Activated CD8-positive, alpha-beta T cell treated with anti-CD3 and anti-CD28 coated beads, Interleukin-2, amount 10 ng/mL, durations not matched to agents 7 days and 5 days (primary cell): Measurements from ENCODE around the gene CCDC175. TPM values are rescaled to one million over a fixed set of nuclear protein-coding genes. Genes with fewer than 3 reads are reported as not detected.

Experiments used
- ATAC-seq: fragments of 150-1000 bp; cut with Tn5 transposase; one replicate; pipeline ENCODE4 v1.10.0; 2021; ENCODE audit warnings: moderate library complexity
- CTCF ChIA-PET: fragments of 350-600 bp; sonication (Branson Sonifier 250); formaldehyde crosslinking; loops from one replicate; lab custom pipeline; 2021; ENCODE audit warnings: antibody characterized with exemption; lab: Charles Lee
- POLR2A ChIA-PET: fragments of 350-600 bp; sonication (Branson Sonifier 250); formaldehyde crosslinking; loops from one replicate; lab custom pipeline; 2021; ENCODE audit warnings: antibody characterized with exemption; lab: Charles Lee
- DNase-seq: peaks from one replicate; pipeline ENCODE4 v3.0.0-alpha.2; 2020
- H3K27ac Mint-ChIP-seq: one replicate; pipeline ENCODE4 v1.8.0; 2021; ENCODE audit warnings: mild to moderate bottlenecking, mixed read lengths
- H3K27me3 Mint-ChIP-seq: one replicate; pipeline ENCODE4 v1.8.0; 2021; ENCODE audit warnings: low read depth, mixed read lengths
- H3K36me3 Mint-ChIP-seq: one replicate; pipeline ENCODE4 v1.8.0; 2021; ENCODE audit warnings: low read depth, mixed read lengths
- H3K4me1 Mint-ChIP-seq: one replicate; pipeline ENCODE4 v1.8.0; 2021; ENCODE audit warnings: low read depth, mixed read lengths
- H3K4me3 Mint-ChIP-seq: one replicate; pipeline ENCODE4 v1.8.0; 2021; ENCODE audit warnings: mild to moderate bottlenecking, mixed read lengths
- H3K9me3 Mint-ChIP-seq: one replicate; pipeline ENCODE4 v1.8.0; 2022; ENCODE audit warnings: mixed read lengths; ENCODE audit not compliant: insufficient read depth
- total RNA-seq, 2 experiments: library from RNA; stranded (reverse); gene quantifications; one replicate each; pipeline ENCODE4 v1.2.3, GENCODE V29; 2021

The CCDC175 gene
- total RNA-seq, 2 experiments from 2014 or later, result not detected

DNA sequence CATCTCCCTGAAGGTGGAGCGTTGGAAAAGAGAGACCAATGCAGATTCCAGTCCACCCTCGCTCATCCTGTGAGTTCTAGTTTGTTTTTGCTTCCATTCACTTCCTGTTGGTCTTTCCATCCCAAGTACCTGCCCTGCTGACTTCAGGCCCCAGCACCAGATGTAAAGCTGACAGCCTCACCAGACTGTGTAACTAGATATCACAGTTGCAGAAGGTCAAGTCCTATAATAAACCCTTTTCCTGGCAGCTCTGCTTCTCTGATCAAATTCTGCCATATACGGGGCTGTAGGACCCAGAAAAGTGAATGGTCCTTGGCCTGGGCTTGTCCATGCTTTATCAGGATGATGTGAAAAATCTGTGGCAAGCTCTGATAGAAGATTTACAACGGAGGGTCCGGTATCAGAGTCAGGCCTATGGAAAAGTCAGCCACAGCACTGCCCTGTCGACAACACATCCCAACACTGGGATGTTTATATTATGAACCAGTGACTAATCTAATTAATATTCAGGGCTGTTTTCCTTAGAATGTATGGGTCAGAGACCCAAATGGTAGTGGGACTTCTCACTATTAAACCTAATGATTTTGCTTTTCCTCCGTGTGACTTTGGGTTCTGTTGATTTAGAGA lies 42.1 kb downstream of the CCDC175 start:
- Mint-ChIP-seq H3K4me1 (no peaks in the 10 kb centered on the region), H3K36me3 (no peaks in the 10 kb centered on the region), H3K27ac (no peak overlapping the region), H3K4me3 (no peak overlapping the region), H3K9me3 (no peaks in the 10 kb centered on the region), H3K27me3 (peaks cover 23% of the 10 kb centered on the region)
- CTCF ChIA-PET, result no interaction called here
- ATAC-seq (no peak), DNase-seq (no peak)
- POLR2A ChIA-PET, result no interaction called here

DNA sequence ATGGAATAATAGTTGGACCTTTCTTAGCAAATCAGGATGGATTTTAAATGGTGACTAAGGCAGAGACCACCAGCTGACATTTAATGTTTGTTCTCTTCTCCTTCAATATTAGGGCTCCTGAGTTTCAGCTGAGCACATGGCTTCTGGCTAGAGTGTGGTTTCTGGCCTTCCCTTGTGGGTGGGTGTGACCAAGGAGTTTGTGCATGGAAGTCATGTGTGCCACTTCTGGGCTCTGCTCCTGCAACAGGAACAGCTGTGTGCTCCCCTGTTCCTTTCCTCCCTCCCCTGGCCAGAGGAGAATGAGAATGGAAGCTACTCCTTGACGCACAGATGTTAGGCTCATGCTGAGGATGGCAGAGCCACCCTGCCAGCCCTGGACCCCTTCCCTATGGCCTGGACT lies 44.2 kb downstream of the CCDC175 start:
- no peaks in the 10 kb centered on the region for H3K4me1 Mint-ChIP-seq

DNA sequence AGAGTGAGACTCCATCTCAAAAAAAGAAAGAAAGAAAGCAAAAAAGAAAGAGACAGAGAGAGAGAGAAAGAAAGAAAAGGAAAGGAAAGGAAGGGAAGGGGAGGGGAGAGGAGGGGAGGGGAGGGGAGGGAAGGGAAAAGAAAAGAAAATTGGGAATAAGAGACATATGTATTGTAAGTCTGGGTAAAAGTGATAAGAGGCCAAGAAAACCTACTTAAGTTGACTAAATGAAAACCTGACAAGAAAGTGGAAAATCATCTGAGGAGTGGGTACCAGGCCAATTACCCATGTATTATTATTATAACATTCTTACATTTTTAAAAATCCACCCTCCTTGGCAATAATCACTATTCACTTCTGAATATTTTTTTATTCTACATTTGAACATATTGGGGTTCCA lies 46.3 kb downstream of the CCDC175 start:
- ChIA-PET CTCF (no interaction called here), POLR2A (no interaction called here)
- H3K4me1 Mint-ChIP-seq, result no peaks in the 10 kb centered on the region
- no peak overlapping the region for H3K4me3 Mint-ChIP-seq
- ATAC-seq (no peak), DNase-seq (no peak)
- peaks cover 19% of the 10 kb centered on the region for H3K27me3 Mint-ChIP-seq
- H3K36me3 Mint-ChIP-seq, result no peaks in the 10 kb centered on the region
- H3K27ac Mint-ChIP-seq, result no peak overlapping the region
- no peaks in the 10 kb centered on the region for H3K9me3 Mint-ChIP-seq

More for the DNA sequence above, 44.2 kb downstream of the CCDC175 start:
- ChIA-PET POLR2A (no interaction called here), CTCF (no interaction called here)
- Mint-ChIP-seq H3K27ac (no peak overlapping the region), H3K36me3 (no peaks in the 10 kb centered on the region), H3K9me3 (no peaks in the 10 kb centered on the region), H3K4me3 (no peak overlapping the region), H3K27me3 (peaks cover 24% of the 10 kb centered on the region)
- ATAC-seq (no peak), DNase-seq (no peak)

DNA sequence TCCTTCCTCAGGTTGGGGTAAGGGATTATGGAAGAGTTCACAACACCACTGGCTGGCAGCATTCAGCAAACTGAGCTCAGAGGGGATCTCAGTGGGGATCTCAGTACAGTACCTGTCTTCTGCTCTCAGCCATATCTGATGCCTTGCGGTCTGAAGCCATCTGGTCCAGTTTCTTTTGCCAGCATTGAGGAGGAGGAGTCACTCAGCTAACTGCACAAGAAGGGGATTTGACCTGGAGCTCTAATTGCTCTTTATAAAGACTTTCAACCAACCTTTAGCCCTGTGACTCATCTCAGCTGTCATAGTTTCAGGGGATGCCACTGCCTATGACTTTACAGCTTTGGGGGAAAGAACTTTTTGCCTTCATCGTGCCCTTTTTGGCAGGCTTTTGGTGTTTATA lies 47.4 kb downstream of the CCDC175 start:
- no peaks in the 10 kb centered on the region for H3K36me3 Mint-ChIP-seq
- DNase-seq (no peak), ATAC-seq (no peak)
- H3K9me3 Mint-ChIP-seq, result no peaks in the 10 kb centered on the region
- H3K4me1 Mint-ChIP-seq, result no peaks in the 10 kb centered on the region
- peaks cover 20% of the 10 kb centered on the region for H3K27me3 Mint-ChIP-seq
- POLR2A ChIA-PET, result no interaction called here
- CTCF ChIA-PET, result no interaction called here
- H3K27ac Mint-ChIP-seq, result no peak overlapping the region
- no peak overlapping the region for H3K4me3 Mint-ChIP-seq

DNA sequence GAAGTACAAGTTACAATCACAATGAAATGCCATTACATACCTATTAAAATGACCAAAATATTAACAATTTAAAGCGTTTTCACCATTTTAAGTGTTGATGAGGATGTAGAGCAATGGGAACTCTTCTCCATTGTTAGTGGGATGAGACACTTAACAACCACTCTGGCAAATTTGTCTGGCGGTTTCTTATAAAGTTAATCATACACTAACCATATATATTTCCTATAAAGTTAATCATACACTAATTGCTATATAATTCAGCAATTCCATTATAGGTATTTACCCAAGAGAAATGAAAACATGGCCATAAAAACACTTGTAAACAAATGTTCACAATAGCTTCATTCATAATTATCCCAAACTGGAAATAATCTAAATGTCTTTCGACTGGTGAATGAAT lies 56.4 kb downstream of the CCDC175 start:
- Mint-ChIP-seq H3K4me1 (no peaks in the 10 kb centered on the region), H3K9me3 (no peaks in the 10 kb centered on the region), H3K36me3 (no peaks in the 10 kb centered on the region), H3K27me3 (peaks cover 15% of the 10 kb centered on the region), H3K4me3 (no peak overlapping the region), H3K27ac (no peak overlapping the region)
- CTCF ChIA-PET, result no interaction called here
- ATAC-seq (no peak), DNase-seq (no peak)
- POLR2A ChIA-PET, result no interaction called here

DNA sequence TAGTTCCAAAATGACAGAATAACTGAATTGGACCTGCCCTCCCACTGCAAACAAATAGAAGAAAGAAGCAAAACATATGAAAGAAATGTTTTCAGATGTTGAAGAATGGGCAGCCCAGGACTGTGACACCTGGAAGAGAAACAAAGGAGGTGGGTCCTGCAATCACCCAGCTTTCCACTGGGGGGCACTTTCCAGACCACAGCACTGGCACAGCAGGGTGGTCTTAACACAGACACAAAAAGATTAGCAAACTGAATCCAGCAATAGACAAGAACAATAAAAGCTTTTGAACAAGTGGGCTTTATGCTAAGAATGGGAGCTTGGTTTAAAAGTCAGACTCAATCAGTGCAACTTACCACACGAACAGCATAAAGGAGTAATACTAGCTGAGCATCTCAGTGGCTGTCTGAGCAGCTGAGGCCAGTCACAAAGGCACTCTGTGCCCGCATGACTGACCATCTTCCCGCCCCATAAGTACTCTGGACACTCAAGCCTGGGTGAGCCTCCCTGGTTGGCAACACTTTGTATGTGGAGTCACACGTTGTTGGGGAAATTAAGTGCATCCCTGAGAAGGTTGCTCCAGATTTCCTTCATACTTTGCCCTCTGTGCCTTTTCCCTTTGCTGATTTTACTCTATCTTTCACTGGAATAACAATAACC lies 64.6 kb downstream of the CCDC175 start:
- ChIA-PET POLR2A (no interaction called here), CTCF (interaction anchor here (1.0 to 2.3 kb wide), 4 partner anchors 65 to 672 kb away, joined by 3 to 8 read pairs (median 3); partner anchors contain the start of gene CCDC175)
- ATAC-seq, result no peak
- peaks cover 23% of the 10 kb centered on the region for H3K27me3 Mint-ChIP-seq
- no peak overlapping the region for H3K4me3 Mint-ChIP-seq
- no peak overlapping the region for H3K27ac Mint-ChIP-seq
- H3K9me3 Mint-ChIP-seq, result no peaks in the 10 kb centered on the region
- H3K36me3 Mint-ChIP-seq, result peaks cover 2% of the 10 kb centered on the region
- H3K4me1 Mint-ChIP-seq, result no peaks in the 10 kb centered on the region
- DNase-seq, result peak; percentile 24

DNA sequence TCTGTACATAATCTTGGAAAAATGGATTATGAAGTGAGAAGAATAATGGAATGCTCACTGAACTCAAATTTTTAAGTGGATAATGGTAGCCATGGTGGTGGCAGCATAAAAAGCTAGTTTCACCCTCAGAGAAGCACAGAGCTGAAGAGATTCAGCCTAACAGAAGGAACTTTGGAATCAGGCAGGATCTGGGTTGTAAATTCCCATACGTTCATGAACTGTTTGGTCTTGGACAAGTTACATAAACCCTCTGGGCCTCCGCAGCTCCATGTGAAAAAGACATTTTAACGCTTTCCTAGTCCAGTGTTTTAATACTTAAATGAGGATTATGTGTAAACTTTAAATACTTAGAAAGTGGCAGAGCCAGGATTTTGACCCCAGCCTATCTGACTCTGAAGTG lies 65.6 kb downstream of the CCDC175 start:
- Mint-ChIP-seq H3K4me3 (no peak overlapping the region), H3K27ac (no peak overlapping the region), H3K9me3 (no peaks in the 10 kb centered on the region), H3K36me3 (peaks cover 2% of the 10 kb centered on the region), H3K27me3 (peaks cover 19% of the 10 kb centered on the region), H3K4me1 (no peaks in the 10 kb centered on the region)
- ChIA-PET CTCF (interaction anchor here (1.0 kb wide), 1 partner anchor 27 kb away, joined by 3 read pairs; the partner anchor contains the start of genes JKAMP and L3HYPDH), POLR2A (no interaction called here)
- no peak for ATAC-seq
- DNase-seq, result no peak

DNA sequence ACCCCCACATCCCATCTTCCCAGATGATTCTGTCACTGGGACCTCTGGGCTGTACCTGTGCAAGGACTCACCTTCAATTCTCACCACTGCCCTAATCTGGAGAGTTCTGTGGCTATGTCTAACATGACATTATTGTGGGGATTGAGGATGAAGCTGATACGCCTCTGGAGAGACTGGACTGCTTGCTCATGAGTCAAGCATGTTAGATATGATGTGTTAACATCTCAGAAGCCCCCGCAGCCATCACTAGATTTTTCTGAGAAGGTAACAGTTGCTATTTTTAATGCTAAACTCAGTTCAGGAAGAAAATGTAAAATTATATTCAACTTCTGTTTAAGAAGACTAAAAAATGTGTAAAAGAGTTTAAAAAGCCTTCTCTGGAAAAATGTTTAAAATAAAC lies 66.6 kb downstream of the CCDC175 start:
- ATAC-seq, result no peak
- no peak overlapping the region for H3K27ac Mint-ChIP-seq
- peaks cover 2% of the 10 kb centered on the region for H3K36me3 Mint-ChIP-seq
- peaks cover 12% of the 10 kb centered on the region for H3K27me3 Mint-ChIP-seq
- peaks cover under 1% of the 10 kb centered on the region for H3K4me1 Mint-ChIP-seq
- DNase-seq, result no peak
- ChIA-PET POLR2A (interaction anchor here (0.6 kb wide), 1 partner anchor 67 kb away, joined by 3 read pairs; the partner anchor contains the start of gene CCDC175), CTCF (interaction anchor here (1.0 to 1.3 kb wide), 2 partner anchors 26 to 67 kb away, joined by 3 read pairs; partner anchors contain the start of genes CCDC175, JKAMP and L3HYPDH)
- H3K9me3 Mint-ChIP-seq, result no peaks in the 10 kb centered on the region
- no peak overlapping the region for H3K4me3 Mint-ChIP-seq

DNA sequence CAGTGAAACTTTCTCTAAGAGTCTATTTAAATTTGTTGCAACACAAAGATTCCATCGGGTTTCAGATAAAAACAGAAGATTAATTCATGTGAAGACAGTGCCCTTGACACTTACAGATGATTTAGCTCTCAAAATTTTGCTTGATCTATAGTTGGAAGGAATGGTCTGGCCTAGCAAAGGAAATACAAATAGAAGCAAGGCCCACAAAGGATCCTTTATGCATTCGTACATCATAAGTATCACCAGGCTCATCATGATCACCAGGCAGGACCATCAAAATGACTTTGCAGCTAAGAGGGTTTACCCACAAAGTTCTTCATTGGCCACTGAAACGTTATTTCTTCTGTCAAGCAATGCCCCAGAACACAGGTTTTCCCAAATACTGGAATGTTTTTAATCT lies 67.5 kb downstream of the CCDC175 start:
- Mint-ChIP-seq H3K27me3 (peaks cover 12% of the 10 kb centered on the region), H3K4me3 (no peak overlapping the region), H3K36me3 (peaks cover 4% of the 10 kb centered on the region), H3K27ac (no peak overlapping the region), H3K9me3 (no peaks in the 10 kb centered on the region), H3K4me1 (peaks cover 8% of the 10 kb centered on the region)
- DNase-seq (no peak), ATAC-seq (no peak)
- CTCF ChIA-PET, result interaction anchor here (1.3 kb wide), 1 partner anchor 68 kb away, joined by 3 read pairs; the partner anchor contains the start of gene CCDC175
- POLR2A ChIA-PET, result no interaction called here

DNA sequence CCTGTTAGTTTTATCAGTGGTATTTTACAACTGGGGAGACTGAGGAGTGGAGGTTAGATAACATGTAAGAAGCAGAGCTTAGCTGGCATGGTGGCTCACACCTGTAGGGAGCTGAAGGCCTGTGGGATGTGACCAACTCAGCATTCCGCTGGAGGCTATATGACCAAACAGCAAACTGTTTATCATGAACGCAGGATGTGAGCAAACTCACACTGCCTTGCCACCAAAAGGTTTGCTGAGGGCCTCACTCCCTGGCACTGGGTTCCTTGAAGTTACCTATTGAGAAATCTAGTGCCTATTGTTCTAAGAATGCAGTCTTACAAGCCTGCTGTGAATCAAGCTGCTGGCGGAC lies 68.9 kb downstream of the CCDC175 start:
- POLR2A ChIA-PET, result no interaction called here
- Mint-ChIP-seq H3K36me3 (peaks cover 13% of the 10 kb centered on the region), H3K27ac (no peak overlapping the region), H3K4me1 (peaks cover 11% of the 10 kb centered on the region), H3K27me3 (peaks cover 12% of the 10 kb centered on the region), H3K4me3 (no peak overlapping the region), H3K9me3 (no peaks in the 10 kb centered on the region)
- CTCF ChIA-PET, result interaction anchor here (0.9 to 2.1 kb wide), 11 partner anchors 13 to 680 kb away, joined by 3 to 28 read pairs (median 5); partner anchors contain the start of genes CCDC175, JKAMP and L3HYPDH
- ATAC-seq (no peak), DNase-seq (no peak)

DNA sequence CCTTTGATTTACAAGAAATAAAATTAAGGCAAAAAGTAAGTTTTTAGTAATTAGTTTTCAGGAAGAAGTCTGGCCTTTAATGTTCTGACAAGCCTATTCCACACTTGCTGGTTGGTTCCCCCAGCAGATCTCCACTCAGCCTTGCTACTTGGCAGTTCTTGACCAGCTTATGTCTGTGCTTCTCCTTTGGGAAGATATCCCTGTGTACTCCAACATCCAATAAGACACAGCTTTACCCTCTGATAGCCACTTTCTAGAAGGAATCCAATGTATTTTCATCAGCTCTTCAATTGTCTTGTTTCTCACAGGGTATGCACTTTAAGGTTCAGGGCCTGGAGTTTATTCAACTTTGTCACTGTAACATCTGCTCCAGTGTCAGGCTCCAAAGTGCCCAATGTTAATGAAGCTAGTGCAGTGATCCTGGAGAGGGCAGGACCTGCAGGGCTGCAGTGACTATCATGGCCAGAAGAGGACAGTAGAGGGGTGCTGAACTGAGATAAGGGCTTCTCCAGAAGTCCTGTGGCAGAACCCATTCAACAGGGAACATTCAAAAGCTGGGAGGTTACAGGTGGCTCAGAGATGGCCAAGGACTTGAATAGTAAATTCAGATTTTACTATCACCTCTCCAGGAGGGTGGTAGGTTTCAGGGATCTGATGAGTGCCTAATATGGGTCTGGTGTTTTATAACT lies 69.4 kb downstream of the CCDC175 start:
- peaks cover 16% of the 10 kb centered on the region for H3K36me3 Mint-ChIP-seq

More for the DNA sequence above, 69.4 kb downstream of the CCDC175 start:
- POLR2A ChIA-PET, result no interaction called here
- H3K27ac Mint-ChIP-seq, result no peak overlapping the region
- peaks cover 12% of the 10 kb centered on the region for H3K27me3 Mint-ChIP-seq
- peak; percentile 70 for DNase-seq
- ATAC-seq, result peak; percentile 90
- CTCF ChIA-PET, result interaction anchor here (0.6 to 2.1 kb wide), 15 partner anchors 10 to 680 kb away, joined by 3 to 28 read pairs (median 5); partner anchors contain the start of genes CCDC175, JKAMP and L3HYPDH
- no peaks in the 10 kb centered on the region for H3K9me3 Mint-ChIP-seq
- H3K4me1 Mint-ChIP-seq, result peaks cover 11% of the 10 kb centered on the region
- no peak overlapping the region for H3K4me3 Mint-ChIP-seq
